ENCODE results near the gene XRCC3. TPM values are rescaled to one million over a fixed set of nuclear protein-coding genes. Genes with fewer than 3 reads are reported as not detected.
A peak's percentile ranks its signal among the peaks of the same experiment; 100 is the strongest.

Gene XRCC3
- total RNA-seq, 6 donors from 2014 or later: 2.4 to 16.8 (median 5.8) TPM

- DNase-seq (no peak), ATAC-seq (ENCODE audit: low FRiP score in 2 of 2) (no peak)
- Histone ChIP-seq H3K4me3 (no peak overlapping the region), H3K36me3 (no peaks in the 10 kb centered on the region), H3K9me3 (no peaks in the 10 kb centered on the region), H3K27ac (no peak overlapping the region), H3K4me1 (peaks cover 28 to 71% (median 34%) of the 10 kb centered on the region in 4 donors), H3K27me3 (no peaks in the 10 kb centered on the region)
- 87 to 93% methylated on average over 7 to 8 of the region's 8 CpGs for WGBS, 2 donors
- TF ChIP-seq POLR2AphosphoS5 (IDR thresholded peaks at IDR 0.05) (no peak), CTCF (IDR thresholded peaks at IDR 0.05) (no peak), POLR2A (IDR thresholded peaks at IDR 0.05) (no peak), EP300 (IDR thresholded peaks at IDR 0.05) (no peak)
Measured at GRCh38 chr14:103719751-103720150, 4.5 kb upstream of the XRCC3 start.

DNA sequence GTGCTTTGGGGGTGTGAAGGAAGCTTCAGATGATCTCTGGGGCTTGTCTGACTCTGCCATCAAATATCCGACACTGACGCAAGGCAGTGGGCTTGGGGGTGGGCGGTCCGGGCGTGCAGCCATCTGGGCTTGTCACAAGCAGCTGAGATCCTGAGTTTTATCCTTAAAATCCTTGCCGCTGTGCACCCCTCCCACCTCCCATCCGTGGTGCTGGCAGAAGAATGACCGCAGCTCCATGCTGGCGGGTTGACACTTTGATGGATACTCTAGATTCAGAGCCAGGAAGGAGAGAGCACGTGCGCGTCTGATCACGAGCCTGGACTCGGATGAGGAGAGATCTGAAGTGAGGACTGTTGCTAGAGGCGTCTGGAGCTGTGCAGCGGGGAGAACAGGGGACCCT lies 3.3 kb upstream of the XRCC3 start:
- no peak for ATAC-seq (ENCODE audit: low FRiP score in 2 of 2)
- no peaks in the 10 kb centered on the region for H3K9me3 ChIP-seq
- WGBS, 2 donors: 56 to 74% methylated on average over 16 of the region's 16 CpGs
- H3K27me3 ChIP-seq: no peaks in the 10 kb centered on the region
- H3K4me3 ChIP-seq: no peak overlapping the region
- H3K4me1 ChIP-seq: peaks cover 25 to 67% (median 33%) of the 10 kb centered on the region in 4 donors
- TF ChIP-seq POLR2AphosphoS5 (IDR thresholded peaks at IDR 0.05) (no peak), EP300 (IDR thresholded peaks at IDR 0.05) (no peak), CTCF (IDR thresholded peaks at IDR 0.05) (no peak), POLR2A (IDR thresholded peaks at IDR 0.05) (no peak)
- peak in 1 of 2 donors; percentile 87 for DNase-seq
- H3K27ac ChIP-seq: no peak overlapping the region
- H3K36me3 ChIP-seq: no peaks in the 10 kb centered on the region

DNA sequence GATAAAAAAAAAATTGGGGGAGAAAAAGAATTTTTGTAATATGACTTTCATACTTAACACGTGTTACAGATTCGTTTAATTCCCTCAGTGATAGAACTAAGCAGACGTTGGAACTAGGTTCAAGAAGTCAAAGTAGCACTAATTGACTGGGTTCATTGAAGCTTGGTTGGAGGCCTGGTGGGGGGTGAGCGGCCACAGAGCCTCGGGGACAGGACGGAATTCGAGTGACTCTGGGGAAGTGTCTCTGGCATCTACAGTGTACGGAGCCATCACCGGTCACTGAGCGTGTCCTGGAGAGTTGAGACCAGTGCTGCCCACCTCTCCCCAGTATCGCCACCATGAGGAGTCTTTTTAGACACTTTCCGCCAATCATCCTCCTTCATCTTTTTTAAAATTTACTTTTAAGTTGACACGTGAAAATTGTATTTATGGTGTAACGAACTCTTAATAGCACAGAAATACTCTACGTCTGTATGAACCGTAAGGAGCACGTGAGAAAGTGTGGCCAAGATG lies 1.7 kb upstream of the XRCC3 start:
- H3K4me3 ChIP-seq: peak overlapping the region; percentile 57 to 98 (median 98)
- no peaks in the 10 kb centered on the region for H3K36me3 ChIP-seq
- TF ChIP-seq POLR2AphosphoS5 (IDR thresholded peaks at IDR 0.05): no peak
- TF ChIP-seq EP300 (IDR thresholded peaks at IDR 0.05): no peak
- no peak for TF ChIP-seq POLR2A (IDR thresholded peaks at IDR 0.05)
- DNase-seq: no peak
- H3K4me1 ChIP-seq: peaks cover 31 to 72% (median 40%) of the 10 kb centered on the region in 4 donors
- 79 to 81% methylated on average over 17 of the region's 17 CpGs for WGBS, 2 donors
- H3K27me3 ChIP-seq: no peaks in the 10 kb centered on the region
- no peak overlapping the region for H3K27ac ChIP-seq
- no peak for ATAC-seq (ENCODE audit: low FRiP score in 2 of 2)
- no peaks in the 10 kb centered on the region for H3K9me3 ChIP-seq

DNA sequence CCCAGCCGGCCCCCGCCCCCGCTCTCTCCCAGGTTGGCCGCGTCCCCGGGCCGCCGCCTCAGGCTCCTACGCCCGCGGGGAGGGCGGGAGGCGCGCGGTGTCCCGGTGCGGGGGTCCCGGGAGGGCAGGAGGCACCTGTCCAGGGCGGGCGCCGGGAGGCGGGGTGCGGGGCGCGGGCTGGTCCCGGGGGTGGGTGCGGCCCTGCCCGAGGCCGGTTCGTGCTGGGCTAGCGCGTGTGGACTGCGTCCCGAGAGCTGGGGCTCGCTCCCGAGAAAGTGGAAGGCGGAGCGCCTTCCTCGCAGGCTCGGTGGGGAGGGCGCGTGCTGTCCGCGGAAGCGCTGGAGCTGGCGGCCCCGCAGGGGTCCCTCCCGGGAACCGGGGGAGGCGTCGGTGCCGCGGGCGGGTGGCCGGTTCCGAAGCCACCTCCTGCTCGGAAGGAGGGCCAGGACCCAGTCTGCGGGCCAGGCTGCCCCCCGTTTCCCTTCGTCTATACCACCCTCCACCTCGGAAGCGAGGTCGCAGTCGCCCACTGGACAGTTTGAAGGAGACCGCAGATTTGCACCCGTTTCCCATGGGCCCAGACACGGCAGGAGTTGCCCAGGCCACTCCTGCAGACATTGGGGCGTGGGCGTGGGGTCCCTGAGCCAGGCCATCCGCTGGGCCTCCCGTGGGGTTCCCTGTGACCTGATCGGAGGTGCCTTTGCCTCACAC lies 995 bp upstream of the XRCC3 start:
- H3K27me3 ChIP-seq: no peaks in the 10 kb centered on the region
- 8 to 24% methylated on average over 16 to 31 of the region's 72 CpGs for WGBS, 2 donors
- H3K27ac ChIP-seq: peak overlapping the region; percentile 61 to 90 (median 80)
- no peaks in the 10 kb centered on the region for H3K9me3 ChIP-seq
- H3K4me1 ChIP-seq: peaks cover 38 to 80% (median 47%) of the 10 kb centered on the region in 4 donors
- H3K4me3 ChIP-seq: peak overlapping the region; percentile 57 to 98 (median 98)
- TF ChIP-seq EP300 (IDR thresholded peaks at IDR 0.05) (no peak), CTCF (IDR thresholded peaks at IDR 0.05) (no peak), POLR2A (IDR thresholded peaks at IDR 0.05) (no peak)
- ATAC-seq (ENCODE audit: low FRiP score in 2 of 2) (peak in 1 of 2 donors; percentile 1), DNase-seq (peak; percentile 38 to 92)
- no peaks in the 10 kb centered on the region for H3K36me3 ChIP-seq

- no peak for DNase-seq
- Histone ChIP-seq H3K4me1 (peaks cover 43 to 73% (median 53%) of the 10 kb centered on the region in 4 donors), H3K27me3 (no peaks in the 10 kb centered on the region), H3K36me3 (peaks cover 0 to 7% (median 1%) of the 10 kb centered on the region in 4 donors), H3K27ac (no peak overlapping the region), H3K4me3 (peak overlapping the region in 3 of 4 donors; percentile 97 to 98 (median 98)), H3K9me3 (no peaks in the 10 kb centered on the region)
- TF ChIP-seq POLR2A (IDR thresholded peaks at IDR 0.05): no peak
- TF ChIP-seq CTCF (IDR thresholded peaks at IDR 0.05): no peak
- TF ChIP-seq EP300 (IDR thresholded peaks at IDR 0.05): no peak
- no peak for TF ChIP-seq POLR2AphosphoS5 (IDR thresholded peaks at IDR 0.05)
- no peak for ATAC-seq (ENCODE audit: low FRiP score in 2 of 2)
- WGBS, 2 donors: 62 to 65% methylated on average over 16 of the region's 16 CpGs
Measured at GRCh38 chr14:103714063-103714724, 1.1 kb downstream of the XRCC3 start.

Data from upper lobe of left lung (tissue), 6 donors.